Lower lobe of right lung (tissue), 2 donors: ENCODE results near the gene TGFB1. TPM values are rescaled to one million over a fixed set of nuclear protein-coding genes. Genes with fewer than 3 reads are reported as not detected.
A peak's percentile ranks its signal among the peaks of the same experiment; 100 is the strongest.
"Not testable (repeated sequence)": the region's sequence is repeated elsewhere in the genome, so short reads cannot be mapped to it uniquely, and the experiment has no call there.

ENCODE experiments used
- ATAC-seq, 2 donors: fragments of 200-7000 bp; cut with Tn5 transposase; one replicate each; pipeline ENCODE4 v1.9.1; 2020 to 2022; ENCODE audit warnings: mild to moderate bottlenecking in 2 of 2, moderate library complexity in 2 of 2
- DNase-seq: peaks from one replicate; pipeline ENCODE4 v3.0.0-alpha.2; 2020
- H3K27ac ChIP-seq: fragments of 200-600 bp; one replicate; pipeline ENCODE4 v1.8.0; 2022
- H3K27me3 ChIP-seq: fragments of 200-600 bp; one replicate; pipeline ENCODE4 v1.8.0; 2022; ENCODE audit warnings: low read depth
- H3K36me3 ChIP-seq: fragments of 200-600 bp; one replicate; pipeline ENCODE4 v1.8.0; 2022; ENCODE audit warnings: mild to moderate bottlenecking
- H3K4me1 ChIP-seq: fragments of 200-600 bp; one replicate; pipeline ENCODE4 v1.8.0; 2022
- H3K4me3 ChIP-seq: fragments of 200-600 bp; one replicate; pipeline ENCODE4 v1.8.0; 2022; ENCODE audit warnings: mild to moderate bottlenecking
- H3K9me3 ChIP-seq: fragments of 200-600 bp; one replicate; pipeline ENCODE4 v1.8.0; 2022
- intact Hi-C: fragments of 100-400 bp; cut with DNase I; formaldehyde crosslinking; loops from one replicate; pipeline ENCODE4 v1.11.0; 2022
- total RNA-seq: library from RNA; stranded (reverse); fragmentation: NEBNext Ultra II Directional; extraction: Animal tissue kit (Norgen Biotek cat#: 25700); gene quantifications from one replicate; pipeline ENCODE4 v1.2.1, GENCODE V29; 2021
- TF ChIP-seq, protein P1 (sequence below): fragments of 200-600 bp; IDR thresholded peaks from one replicate; pipeline ENCODE4 v1.8.0; 2022; ENCODE audit warnings: antibody characterized with exemption, mild to moderate bottlenecking
- donor health status: DM: no; HTN: yes; CAD: no; lungs with severe emphysema.

The TGFB1 gene
- total RNA-seq, 1 donor from 2014 or later, result 114 TPM

DNA sequence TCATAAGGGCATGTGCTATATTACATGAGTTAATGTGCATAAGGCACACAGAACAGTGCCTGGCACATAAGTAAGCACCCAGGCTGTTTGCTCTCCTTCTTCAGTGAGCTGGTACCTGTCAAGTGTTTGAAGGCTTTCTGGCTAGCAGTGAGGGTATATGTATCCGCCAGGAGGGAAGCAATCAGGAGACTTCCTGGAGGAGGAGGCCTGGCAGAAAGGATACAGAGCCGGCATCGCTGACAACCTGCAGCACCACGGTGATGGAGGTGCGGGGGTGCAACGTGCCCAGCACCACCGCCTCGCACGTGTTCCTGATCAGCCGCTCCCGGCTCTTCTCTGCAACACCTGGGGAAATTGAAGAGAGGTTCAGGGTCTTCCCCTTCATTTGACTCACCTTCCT, 37.9 kb upstream of the TGFB1 start:
- no peak overlapping the region for H3K4me3 ChIP-seq
- no peaks in the 10 kb centered on the region for H3K9me3 ChIP-seq
- TF ChIP-seq, protein P1, sequence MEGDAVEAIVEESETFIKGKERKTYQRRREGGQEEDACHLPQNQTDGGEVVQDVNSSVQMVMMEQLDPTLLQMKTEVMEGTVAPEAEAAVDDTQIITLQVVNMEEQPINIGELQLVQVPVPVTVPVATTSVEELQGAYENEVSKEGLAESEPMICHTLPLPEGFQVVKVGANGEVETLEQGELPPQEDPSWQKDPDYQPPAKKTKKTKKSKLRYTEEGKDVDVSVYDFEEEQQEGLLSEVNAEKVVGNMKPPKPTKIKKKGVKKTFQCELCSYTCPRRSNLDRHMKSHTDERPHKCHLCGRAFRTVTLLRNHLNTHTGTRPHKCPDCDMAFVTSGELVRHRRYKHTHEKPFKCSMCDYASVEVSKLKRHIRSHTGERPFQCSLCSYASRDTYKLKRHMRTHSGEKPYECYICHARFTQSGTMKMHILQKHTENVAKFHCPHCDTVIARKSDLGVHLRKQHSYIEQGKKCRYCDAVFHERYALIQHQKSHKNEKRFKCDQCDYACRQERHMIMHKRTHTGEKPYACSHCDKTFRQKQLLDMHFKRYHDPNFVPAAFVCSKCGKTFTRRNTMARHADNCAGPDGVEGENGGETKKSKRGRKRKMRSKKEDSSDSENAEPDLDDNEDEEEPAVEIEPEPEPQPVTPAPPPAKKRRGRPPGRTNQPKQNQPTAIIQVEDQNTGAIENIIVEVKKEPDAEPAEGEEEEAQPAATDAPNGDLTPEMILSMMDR, result no peak
- ATAC-seq (no peak), DNase-seq (no peak)
- H3K27ac ChIP-seq, result no peak overlapping the region
- peaks cover 10% of the 10 kb centered on the region for H3K4me1 ChIP-seq
- H3K27me3 ChIP-seq, result no peaks in the 10 kb centered on the region
- intact Hi-C loops, result no loop called here
- H3K36me3 ChIP-seq, result peaks cover 49% of the 10 kb centered on the region

DNA sequence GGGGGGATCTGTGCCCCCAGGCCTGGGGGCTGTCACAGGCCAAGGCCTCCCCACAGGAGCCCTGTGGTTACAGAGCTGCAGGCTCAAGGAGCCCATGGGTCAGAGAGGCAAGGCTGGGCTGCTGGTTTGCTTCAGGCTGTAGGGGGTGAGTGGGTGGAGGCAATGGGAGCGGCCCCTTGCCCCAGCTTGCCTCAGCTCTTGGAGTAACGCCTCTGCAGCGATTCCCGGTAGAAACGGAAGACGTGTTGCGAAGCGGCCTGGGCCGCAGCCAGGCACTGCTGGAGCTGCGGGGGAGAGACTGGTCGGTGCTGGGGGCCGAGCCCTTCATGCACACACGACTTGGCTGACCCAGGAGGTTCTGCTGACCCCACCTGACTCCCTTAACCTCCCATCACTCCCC, 32.7 kb upstream of the TGFB1 start:
- Histone ChIP-seq H3K27ac (no peak overlapping the region), H3K4me1 (no peaks in the 10 kb centered on the region), H3K27me3 (no peaks in the 10 kb centered on the region), H3K36me3 (peaks cover 75% of the 10 kb centered on the region), H3K9me3 (no peaks in the 10 kb centered on the region), H3K4me3 (no peak overlapping the region)
- ATAC-seq (peak in 1 of 2 donors; percentile 19), DNase-seq (no peak)
- intact Hi-C loops, result no loop called here
- TF ChIP-seq, protein P1, result no peak

DNA sequence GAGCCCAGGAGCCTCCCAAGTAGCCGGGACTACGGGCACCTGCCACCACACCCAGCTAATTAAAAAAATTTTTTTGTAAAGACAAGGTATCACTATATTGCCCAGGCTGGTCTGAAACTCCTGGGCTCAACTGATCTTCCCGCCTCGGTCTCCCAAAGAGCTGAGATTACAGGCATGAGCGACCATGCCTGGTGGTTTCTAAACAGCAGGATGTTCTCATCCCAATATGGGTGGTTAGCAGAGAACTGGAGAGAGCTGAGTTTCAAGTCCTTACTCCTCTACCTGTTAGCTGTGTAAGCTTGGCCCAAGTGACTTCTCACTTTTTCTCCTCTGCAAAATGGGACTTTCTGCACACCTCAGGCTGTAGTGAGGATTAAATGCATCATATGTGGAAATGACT, 30.6 kb upstream of the TGFB1 start:
- Histone ChIP-seq H3K36me3 (peaks cover 54% of the 10 kb centered on the region), H3K4me3 (no peak overlapping the region), H3K27ac (no peak overlapping the region), H3K27me3 (no peaks in the 10 kb centered on the region), H3K4me1 (no peaks in the 10 kb centered on the region), H3K9me3 (no peaks in the 10 kb centered on the region)
- no peak for DNase-seq
- no peak for ATAC-seq
- intact Hi-C loops, result no loop called here
- TF ChIP-seq, protein P1, result no peak

DNA sequence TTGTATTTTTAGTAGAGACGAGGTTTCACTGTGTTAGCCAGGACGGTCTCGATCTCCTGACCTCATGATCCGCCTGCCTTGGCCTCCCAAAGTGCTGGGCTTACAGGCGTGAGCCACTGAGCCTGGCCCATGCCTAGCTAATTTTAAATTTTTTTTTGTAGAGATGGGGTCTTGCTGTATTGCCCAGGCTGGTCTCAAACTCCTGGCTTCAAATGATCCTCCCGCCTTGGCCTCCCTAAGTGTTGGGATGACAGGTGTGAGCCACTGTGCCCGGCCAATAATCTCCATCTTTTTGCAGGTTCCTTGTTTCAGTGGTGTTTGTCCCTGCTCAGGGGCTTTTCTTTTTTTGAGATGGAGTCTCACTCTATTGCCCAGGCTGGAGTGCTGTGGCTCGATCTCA, 27.8 kb upstream of the TGFB1 start:
- ATAC-seq, intact Hi-C loops, H3K27me3 ChIP-seq, DNase-seq, H3K4me1 ChIP-seq, H3K4me3 ChIP-seq, H3K27ac ChIP-seq, H3K9me3 ChIP-seq: not testable (repeated sequence)
- H3K36me3 ChIP-seq, result peaks cover 31% of the 10 kb centered on the region

DNA sequence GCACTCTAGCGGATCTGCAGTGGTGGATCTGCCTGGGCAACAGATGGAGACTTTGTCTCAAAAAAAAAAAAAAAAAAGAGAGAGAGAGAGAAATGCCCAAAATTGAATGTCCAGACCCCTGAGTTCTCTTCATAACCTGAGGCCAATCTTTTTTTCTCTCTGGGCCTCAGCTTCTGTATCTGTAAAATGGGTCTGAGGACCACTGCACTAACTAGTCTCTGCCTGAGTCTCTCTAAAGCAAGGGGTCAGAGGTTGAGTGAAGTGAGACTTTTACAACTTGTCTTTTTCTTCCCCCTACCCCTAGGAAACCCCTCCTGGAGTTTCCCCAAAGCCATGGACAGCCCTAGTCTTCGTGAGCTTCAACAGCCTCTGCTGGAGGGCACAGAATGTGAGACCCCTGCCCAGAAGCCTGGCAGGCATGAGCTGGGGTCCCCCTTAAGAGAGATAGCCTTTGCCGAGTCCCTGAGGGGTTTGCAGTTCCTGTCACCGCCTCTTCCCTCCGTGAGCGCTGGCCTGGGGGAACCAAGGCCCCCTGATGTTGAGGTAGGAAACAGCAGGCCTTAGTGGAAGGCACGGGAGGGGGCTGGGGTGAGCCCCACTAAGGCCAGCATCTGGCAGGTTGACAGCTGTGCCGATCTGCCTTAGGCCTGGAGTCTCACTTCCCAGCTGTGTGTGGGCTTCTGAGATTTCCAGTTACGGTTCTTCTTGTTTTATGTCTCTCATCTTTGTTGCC, 24.4 kb upstream of the TGFB1 start:
- intact Hi-C loops, result no loop called here
- Histone ChIP-seq H3K4me1 (peaks cover 23% of the 10 kb centered on the region), H3K4me3 (no peak overlapping the region), H3K27me3 (no peaks in the 10 kb centered on the region), H3K9me3 (no peaks in the 10 kb centered on the region), H3K36me3 (peaks cover 12% of the 10 kb centered on the region), H3K27ac (no peak overlapping the region)
- DNase-seq, result no peak
- TF ChIP-seq, protein P1, result peak; percentile 19
- no peak for ATAC-seq

DNA sequence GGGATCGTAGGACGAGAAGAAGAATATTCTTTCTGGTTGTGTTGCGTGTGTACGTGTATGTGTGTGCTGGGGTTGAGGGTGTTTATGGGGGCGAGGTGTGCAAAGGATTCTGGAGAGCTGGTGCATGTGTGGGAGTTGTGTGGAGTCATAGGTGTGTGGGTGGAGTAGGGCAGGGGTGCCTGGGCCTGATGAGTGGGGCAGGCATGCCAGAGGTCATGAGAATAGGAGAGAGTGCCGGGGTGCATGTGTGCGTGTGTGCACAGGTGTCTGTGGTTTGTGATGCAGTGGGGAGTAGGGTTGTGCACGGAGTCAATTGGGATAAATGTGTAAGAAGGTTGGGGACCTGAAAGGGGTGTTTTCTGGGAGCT, 23.3 kb upstream of the TGFB1 start:
- DNase-seq (peak; percentile 50), ATAC-seq (peak; percentile 49 to 64)
- peaks cover under 1% of the 10 kb centered on the region for H3K36me3 ChIP-seq
- H3K4me3 ChIP-seq, result peak overlapping the region; percentile 77
- H3K4me1 ChIP-seq, result peaks cover 23% of the 10 kb centered on the region
- intact Hi-C loops, result no loop called here
- no peaks in the 10 kb centered on the region for H3K27me3 ChIP-seq
- H3K27ac ChIP-seq, result peak overlapping the region; percentile 82
- H3K9me3 ChIP-seq, result no peaks in the 10 kb centered on the region
- TF ChIP-seq, protein P1, result no peak
